HL-60/S4 treated with phorbol 12-myristate 13-acetate at 8.2 ng/mL for 4 days and 3 days (cell line): ENCODE data around the gene CDH12.
"Not testable (repeated sequence)": the region's sequence is repeated elsewhere in the genome, so short reads cannot be mapped to it uniquely, and the experiment has no call there.

Experiments
- in situ Hi-C: fragments of 300-500 bp; cut with MboI; formaldehyde crosslinking; loops from 2 replicates; pipeline ENCODE4 v1.15.0; 2022; ENCODE audit warnings: low sequenced_read_pairs

The CDH12 gene

DNA sequence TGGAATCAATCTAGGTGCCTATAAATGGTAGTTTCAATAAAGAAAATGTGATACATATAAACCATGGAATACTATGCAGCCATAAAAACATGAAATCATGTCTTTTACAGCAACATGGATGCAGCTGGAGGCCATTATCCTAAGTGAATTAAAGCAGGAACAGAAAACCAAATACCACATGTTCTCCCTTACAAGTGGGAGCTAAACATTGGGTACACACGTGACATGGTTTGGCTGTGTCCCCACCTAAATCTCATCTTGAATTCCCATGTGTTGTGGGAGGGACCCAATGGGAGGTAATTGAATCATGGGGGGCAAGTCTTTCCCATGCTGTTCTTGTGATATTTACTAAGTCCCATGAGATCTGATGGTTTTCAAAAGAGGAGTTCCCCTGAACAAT is 78.9 kb downstream of the CDH12 start:
- in situ Hi-C loops, result not testable (repeated sequence)

DNA sequence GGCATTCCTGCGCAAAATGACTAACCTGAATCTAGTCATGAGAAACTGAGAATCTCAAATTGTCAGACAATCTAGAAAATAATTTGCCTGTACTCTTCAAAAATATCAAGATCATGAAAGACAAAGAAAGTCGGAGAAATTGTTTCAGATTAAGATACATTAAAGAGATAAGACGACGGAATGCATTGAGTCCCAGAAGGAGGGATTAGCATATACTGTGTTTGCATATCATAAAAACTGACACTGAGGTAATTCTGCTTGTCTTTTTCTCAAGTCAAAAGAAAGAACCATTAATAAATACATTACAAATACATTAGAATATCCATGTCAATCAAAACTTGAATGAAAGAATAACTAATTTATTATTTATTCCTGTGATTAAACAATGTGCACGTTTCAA is 88.4 kb downstream of the CDH12 start:
- in situ Hi-C loops, result no loop called here

DNA sequence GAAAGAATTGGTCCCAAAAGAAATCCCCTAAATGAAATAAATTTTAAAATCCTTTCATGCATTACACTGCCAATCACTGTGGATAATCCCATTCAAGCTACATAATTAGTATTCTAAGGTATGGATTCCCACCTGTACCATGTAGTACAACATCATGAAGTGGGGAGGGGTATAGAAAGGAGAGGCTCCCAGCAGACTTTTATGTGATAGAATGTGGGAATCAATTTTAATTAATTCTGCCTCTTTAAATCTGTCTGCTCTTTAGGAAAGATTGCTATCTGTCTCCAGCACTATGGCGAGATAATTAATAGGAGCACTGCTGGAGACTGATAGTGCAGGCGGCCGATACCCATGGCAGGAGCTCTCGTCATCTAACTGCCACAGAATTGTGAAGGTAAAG is 95.4 kb downstream of the CDH12 start:
- in situ Hi-C loops, result no loop called here

DNA sequence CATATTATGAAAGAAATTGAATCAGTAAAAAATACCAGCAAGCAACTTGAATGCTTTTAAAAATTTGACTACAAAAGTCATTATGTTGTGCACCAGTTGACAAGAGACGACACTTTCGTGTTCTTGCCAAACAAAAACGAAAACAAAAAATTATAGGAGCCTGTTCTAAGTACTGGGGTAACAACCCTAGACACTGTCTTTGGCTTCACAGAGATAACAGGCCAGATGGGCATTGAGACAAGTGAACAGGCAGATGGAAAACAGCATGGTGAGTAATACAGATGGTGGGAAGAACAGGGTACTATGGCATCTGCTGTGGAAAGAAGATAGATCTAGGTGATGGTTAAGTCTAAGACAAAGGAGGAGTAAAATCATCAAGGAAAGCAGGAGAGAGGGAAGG is 99.0 kb downstream of the CDH12 start:
- in situ Hi-C loops, result no loop called here

DNA sequence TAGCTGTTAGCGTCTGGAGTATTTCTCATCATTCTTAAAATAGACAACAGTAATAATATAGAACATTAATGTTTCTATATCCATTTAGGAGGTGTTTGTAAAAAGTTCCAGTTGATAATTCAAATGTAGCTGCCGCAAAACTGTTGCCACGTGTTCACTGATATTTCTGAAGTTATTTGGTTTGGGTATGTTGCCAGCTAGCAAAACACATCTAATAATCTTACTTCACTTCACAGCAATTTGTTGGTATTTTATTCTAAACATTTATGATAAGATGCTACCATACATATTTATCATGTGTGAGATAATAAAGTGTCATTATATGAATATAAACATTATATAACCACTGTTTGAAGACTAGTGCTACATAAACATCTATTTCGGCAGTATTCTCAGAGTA is 101.6 kb downstream of the CDH12 start:
- in situ Hi-C loops, result no loop called here

DNA sequence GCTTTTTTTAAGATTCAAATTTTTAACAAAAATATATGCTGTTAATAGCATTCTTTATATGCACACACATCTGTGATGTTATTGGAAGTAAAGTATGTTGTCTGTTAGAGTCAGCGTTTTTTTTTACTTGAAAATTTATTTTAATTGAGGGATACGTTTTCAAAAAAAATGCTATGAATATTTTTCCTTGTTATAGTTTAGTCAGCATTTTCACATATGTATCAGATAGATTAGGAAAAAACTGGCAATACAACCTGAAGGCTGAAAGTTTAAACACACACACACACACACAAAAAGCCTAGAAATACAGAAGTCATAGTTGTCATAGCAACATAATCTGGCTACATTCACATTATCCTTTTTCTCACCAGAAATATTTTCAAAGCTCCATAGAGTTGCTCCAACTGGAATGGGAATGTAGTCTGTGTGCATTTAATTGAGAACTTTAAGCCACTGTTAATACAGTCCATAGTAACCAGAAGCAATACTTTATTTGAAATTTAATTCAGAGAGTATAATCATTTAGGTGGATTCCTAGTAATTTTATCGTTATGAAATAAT is 116.6 kb downstream of the CDH12 start:
- in situ Hi-C loops, result no loop called here

DNA sequence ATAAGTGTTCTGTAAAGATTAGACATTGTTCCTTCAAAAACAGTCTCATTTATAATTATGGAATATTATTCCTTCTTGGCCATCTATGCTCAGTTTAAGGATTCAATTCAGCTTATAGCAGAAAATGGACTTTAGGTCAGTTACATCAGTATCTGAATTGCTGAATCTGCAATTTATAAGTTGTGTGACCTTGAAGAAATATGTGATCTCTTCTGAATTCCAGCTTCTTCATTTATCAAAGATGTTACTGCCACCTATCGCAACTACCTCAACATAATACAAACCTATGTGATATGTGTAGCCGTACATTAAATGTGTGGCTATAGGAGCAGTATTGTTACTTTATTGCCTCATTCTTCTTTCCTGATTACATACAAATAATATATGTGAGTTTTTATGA is 118.2 kb downstream of the CDH12 start:
- in situ Hi-C loops, result no loop called here

DNA sequence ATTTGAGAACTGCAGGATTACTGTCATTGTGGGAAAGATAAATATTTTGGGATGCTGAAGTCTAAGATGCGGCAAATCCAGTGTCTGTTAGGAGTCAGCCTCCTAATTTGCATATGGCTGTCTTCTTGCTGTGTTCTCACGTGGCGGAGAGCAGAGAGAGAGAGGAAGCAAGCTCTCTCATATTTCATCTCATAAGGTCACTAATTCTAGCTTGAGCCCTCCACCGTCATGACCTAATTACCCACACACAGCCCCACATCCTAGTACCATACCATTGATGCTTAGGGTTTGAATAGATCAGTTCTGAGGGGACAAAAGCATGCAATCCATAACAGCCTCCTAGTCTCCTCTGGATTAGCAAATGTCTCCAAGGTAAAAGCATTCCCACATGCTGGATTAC is 124.5 kb downstream of the CDH12 start:
- in situ Hi-C loops, result no loop called here

DNA sequence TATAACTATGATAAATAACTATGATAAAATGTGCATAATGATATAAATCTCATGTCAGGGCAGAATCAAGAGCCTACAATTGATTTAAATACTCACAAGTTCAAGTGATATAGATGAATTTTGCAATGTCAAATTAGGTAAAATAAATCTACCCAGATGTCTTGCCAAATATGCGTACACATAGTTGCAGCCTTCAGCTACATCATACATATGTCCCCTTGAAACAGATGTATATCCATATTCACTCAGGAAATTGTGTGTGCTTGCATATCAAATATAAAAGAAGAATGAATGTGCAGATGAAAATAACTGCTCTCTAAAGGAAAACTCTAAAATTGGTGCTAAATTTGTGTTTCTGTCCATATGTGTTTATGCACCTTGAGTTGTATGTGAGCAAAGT is 130.7 kb downstream of the CDH12 start:
- in situ Hi-C loops, result no loop called here

DNA sequence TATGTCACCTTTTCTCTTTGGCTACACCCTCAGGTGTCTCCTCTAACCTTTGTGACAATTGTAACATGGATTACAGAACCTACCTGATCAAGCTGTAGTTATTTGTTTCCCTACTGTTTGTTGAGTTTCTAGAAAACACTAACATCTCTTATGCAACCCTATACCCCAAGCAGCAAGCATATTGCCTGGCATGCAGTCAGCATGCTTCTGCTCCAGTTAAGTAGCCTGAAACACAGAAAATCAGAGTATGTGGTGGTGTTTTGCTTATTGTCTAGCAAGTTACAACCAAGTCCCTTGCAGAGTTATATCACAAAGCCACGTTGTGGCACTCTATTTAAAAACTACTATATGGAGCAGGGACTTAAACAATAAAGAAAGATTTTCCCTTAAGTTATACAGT is 131.1 kb downstream of the CDH12 start:
- in situ Hi-C loops, result no loop called here

DNA sequence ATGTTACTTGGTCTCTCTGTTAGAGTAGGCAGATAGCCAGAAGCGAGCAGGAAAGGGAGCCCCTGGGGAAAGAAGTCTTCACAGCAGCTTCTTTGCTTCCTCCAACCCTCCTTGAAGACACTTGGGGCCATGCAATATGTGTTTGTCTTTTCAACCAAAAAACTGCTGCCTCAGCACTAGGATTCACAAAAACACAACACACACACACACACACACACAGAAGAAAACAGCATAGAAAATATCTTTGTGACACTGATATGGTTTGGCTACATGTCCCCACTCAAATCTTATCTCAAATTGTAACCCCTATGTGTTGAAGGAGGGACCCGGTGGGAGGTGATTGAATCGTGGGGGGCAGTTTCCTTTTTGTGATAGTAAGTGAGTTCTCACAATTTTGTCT is 133.3 kb downstream of the CDH12 start:
- in situ Hi-C loops, result no loop called here

DNA sequence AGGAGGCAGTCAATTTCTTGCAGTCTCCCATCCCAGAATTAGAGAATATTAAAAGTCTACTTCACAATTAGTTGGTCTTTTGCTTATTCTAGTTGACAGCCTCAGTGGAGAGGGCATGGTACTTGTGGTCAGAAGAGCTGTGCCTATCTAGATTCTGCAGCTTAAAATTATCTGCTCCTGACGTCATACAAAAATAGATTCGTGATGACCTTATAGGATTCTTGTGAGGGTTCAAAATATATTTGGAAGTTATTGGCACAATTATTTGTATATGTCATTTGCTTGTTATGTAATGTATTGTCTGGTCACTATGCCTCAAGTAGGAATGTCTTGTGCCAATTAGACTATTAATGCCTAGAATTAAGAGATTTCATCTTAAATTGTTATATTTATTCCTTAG is 142.5 kb downstream of the CDH12 start:
- in situ Hi-C loops, result no loop called here

DNA sequence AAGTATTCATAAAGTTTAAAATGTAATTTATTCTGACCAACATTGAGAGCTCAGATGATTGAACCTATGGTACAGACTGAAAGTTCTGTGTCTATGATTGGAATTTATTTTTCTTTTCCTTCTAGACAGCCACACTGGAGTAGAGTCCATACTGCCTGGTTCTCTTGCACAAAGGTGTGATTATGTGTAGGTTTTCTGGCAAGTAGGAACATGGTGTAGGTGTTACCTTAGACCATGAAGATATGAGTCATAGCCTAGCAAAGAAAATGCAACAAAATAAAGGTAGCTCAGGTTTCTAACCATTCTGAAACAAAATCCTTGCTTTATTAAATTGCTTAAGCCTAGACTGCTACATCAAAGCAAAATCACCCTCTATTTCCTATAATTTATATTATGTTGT is 143.4 kb downstream of the CDH12 start:
- in situ Hi-C loops, result no loop called here

DNA sequence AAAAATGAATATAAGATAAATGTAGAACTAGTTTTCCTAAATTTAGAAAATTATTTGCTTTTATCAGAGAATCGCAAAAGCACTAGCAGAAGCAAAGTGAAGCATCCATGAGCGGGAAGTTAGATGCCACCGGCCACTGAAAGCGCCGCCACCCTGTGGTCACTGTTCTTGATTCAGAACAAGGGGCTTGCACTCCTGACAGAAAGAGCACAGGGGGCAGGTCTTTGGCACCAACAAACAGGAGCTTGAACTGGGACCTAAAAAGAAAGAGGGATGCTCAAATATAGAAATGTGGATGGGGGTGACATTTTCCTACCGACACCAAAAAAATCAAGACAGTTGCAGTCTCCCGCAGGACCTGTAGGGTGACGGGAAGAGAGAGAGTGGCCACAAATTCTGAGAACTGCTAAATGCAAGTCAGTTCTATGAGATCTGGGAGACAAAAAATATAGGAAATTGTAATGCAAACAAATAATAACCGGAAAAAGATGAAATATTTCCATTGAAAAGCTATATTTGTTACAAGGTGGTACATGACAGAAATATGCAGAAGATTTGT is 144.3 kb downstream of the CDH12 start:
- in situ Hi-C loops, result no loop called here

DNA sequence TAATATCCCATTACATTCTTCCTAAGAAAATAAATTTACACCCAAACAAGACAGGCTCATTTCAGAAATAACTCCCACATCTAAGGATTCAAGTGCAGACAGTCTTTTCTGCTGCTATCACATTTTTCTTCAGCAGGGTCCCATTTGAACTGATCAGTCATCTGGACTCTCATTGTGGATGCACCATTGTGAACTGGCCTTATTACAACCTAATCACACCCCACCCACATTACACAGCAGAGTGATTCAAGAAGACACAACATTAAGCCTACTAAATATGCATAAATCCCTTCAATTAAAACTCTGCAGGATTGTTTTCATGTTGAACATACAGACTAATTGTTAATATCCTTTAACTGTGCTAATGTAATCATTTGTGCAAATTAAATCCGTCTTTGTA is 146.2 kb downstream of the CDH12 start:
- in situ Hi-C loops, result no loop called here

DNA sequence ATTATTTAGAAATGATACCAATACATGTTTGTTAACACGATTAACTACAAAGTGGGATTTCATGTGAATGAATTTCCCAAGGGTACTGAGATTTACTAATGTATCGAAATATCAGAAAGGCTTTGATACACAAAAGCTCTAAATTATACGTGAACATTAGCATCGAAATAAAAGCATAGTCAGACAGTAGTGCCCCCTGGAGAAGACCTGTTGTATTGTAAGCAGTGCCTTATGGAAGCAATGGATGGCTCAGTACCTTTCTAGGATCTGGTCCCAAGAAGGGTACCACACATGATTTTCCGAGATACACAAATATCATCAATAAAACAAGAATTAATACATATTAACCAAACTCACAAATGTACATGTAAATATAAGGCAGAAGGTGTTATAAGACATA is 153.8 kb downstream of the CDH12 start:
- in situ Hi-C loops, result no loop called here

DNA sequence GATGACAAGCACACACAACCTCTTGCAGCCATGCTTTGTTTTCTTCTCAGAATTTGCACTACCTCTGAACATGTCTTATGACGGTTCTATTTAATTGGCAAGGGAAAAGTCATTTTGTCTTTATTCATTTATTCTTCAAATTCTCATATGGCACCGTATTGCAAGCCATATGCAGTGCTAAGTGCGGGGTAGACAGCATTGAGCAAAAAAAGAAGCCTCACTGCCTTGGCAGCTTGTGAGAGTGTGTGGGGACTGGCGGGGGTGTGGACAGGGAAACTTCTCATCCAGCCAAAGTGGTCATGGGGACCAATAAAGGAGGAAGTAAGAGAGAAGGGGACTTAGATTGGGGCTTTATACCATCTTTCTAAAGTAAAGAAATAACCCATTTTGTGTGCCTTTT is 160.0 kb downstream of the CDH12 start:
- in situ Hi-C loops, result no loop called here

DNA sequence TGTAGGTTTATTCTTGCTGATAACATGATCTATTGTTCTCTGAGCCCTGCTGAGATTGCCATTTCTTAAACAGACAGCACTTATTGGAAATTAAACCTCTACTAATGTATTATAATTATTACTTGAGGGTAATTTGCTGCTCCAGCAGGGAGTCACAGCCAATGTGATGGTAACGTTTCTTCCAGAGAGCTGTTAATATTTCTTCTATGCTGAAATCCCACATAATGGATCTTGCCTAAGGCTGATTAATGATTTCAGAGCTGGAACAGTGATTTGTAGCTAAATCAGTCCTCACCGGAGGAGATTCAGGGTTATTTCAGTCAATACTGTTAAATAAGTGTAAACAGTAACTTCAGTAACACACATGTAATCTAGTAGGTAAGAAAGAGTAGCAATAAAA is 170.1 kb downstream of the CDH12 start:
- in situ Hi-C loops, result no loop called here

DNA sequence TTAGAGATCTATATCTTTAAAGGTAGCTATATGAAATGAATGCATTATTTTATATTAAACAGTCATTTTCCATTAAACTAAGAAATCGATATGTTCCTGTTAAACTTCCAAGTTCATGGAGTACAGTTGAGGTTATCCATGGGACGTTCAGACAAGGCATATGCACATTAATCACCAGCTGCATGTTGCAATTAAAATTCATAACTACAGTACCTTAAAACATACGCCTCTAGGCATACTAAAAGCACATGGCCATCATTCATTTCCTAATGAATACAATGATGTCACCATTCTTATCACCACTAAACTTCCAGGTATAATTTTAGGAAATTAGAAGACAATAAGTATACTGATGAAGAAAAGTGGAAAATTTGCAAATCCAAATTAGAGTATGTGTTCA is 174.3 kb downstream of the CDH12 start:
- in situ Hi-C loops, result no loop called here

DNA sequence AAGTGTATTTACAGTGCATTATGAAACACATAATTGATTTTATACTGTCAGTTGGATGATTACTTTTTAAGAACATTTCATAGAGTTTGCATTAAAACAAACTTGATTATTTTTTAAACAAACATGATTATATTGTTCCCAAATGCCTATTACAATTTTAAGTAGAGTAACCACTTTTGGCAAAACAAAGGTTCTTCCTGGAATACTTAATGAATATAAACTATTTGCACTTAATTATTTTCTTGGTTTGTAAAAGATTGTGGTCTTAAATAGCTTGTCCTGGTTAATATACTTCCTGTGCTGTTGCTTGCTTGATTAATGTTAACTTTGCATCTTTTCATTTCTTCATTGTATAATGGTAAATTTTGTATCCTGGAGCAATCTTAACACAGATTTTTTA is 180.0 kb downstream of the CDH12 start:
- in situ Hi-C loops, result no loop called here

DNA sequence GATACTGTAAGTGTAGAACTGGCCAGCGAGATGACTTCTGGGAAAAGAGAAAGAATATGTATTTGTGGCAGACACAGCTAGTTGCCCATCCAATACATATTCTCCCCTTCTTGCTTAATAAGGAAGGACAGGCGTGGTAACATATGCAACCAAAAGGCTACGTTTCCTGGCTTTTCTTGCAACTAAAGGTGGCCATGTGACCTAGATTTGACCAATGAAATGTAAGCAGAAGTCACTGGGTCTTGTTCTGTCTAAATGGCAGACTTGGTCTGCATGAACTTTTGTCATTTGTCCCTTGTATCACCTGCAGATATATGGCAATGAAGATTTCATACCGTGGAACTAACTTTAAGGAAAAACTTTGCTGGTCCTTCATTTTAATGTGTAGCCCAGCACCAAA is 183.8 kb downstream of the CDH12 start:
- in situ Hi-C loops, result no loop called here

DNA sequence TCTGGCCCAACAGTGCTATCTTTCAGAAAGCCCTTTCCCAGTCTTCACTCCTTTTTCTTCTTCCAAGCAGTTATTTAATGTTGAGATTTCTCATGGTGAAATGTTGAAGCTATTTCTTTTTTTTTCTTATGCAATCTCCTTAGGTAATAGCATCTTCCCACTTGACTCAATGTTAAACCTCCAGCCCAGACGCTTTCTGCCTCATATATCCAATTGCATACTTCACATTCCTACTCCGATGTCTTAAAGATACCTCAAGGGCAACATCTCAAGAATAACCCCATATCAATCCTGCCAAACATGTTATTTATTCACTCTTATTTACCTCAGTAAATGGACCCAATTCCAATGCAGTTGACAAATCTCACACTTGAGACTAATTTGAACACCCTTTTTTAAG is 187.3 kb downstream of the CDH12 start:
- in situ Hi-C loops, result no loop called here

DNA sequence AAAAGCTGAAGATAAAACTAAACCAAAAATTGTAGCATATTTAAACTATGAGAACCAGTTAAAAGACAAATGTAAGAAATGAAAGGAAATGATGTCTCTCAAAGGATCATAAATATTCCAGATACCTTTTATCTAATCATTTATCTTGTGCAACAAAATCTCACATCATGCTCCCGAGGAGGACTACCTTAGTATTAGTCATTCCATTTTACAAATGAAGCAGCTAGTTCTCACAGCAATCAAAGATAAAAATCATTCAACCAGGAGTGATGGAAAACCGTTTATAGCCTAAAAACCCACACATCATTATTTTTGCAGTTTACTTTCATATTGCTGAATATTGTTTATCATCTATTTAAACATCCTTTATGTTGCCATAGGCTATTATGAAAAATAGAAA is 190.0 kb downstream of the CDH12 start:
- in situ Hi-C loops, result no loop called here

DNA sequence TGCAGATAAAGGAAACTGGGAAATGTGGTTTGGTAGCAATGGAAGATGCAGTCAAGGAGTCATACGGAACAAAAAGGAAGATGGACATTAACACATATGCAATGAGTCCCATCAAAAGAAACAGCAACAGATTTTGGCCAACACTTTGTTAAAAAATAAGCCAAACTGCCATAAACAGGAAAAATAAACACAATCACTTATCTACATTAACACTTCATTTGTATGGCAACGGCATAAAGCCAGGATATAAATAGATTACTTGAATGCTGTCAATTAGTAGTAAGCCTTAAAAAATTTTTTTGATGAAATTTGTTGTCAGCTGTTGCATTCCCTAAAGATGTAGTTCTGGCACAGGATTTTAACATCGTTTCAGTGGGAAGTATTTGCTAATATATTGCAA is 190.8 kb downstream of the CDH12 start:
- in situ Hi-C loops, result no loop called here
